Measurements from ENCODE around the gene APOBEC3G. TPM values are rescaled to one million over a fixed set of nuclear protein-coding genes. Genes with fewer than 3 reads are reported as not detected.

The APOBEC3G gene
- total and polyA plus RNA-seq, 2 experiments from 2014 or later = 7.1 to 12.2 TPM

GRCh38 chr22:39120983-39121382, 43.9 kb downstream of the APOBEC3G start:
- Histone ChIP-seq H3K4me1 (ENCODE audit: low read depth) (peaks cover 3% of the 10 kb centered on the region), H3K27ac (no peak overlapping the region)
- no peak for TF ChIP-seq CTCF (IDR thresholded peaks at IDR 0.05; ENCODE audit: low read depth, low read length)

GRCh38 chr22:39122772-39123470, 45.8 kb downstream of the APOBEC3G start:
- TF ChIP-seq CTCF (IDR thresholded peaks at IDR 0.05; ENCODE audit: low read depth, low read length) = no peak
- no peak for DNase-seq (ENCODE audit: low read depth in 1 of 2, low spot score in 1 of 2)
- no peaks in the 10 kb centered on the region for H3K36me3 ChIP-seq
- no peak overlapping the region for H3K4me3 ChIP-seq
- peaks cover 6% of the 10 kb centered on the region for H3K4me1 ChIP-seq (ENCODE audit: low read depth)
- no peak overlapping the region for H3K27ac ChIP-seq
- H3K9me3 ChIP-seq (ENCODE audit: low read depth) = no peaks in the 10 kb centered on the region
- no peaks in the 10 kb centered on the region for H3K27me3 ChIP-seq

More at GRCh38 chr22:39120983-39121382, 43.9 kb downstream of the APOBEC3G start:
- DNase-seq (ENCODE audit: low read depth in 1 of 2, low spot score in 1 of 2) = no peak
- H3K4me3 ChIP-seq = no peak overlapping the region
- H3K9me3 ChIP-seq (ENCODE audit: low read depth) = no peaks in the 10 kb centered on the region
- no peaks in the 10 kb centered on the region for H3K27me3 ChIP-seq
- H3K36me3 ChIP-seq = no peaks in the 10 kb centered on the region

- no peaks in the 10 kb centered on the region for H3K36me3 ChIP-seq
- H3K4me3 ChIP-seq = no peak overlapping the region
- H3K4me1 ChIP-seq (ENCODE audit: low read depth) = peaks cover 6% of the 10 kb centered on the region
- H3K9me3 ChIP-seq (ENCODE audit: low read depth) = no peaks in the 10 kb centered on the region
- H3K27ac ChIP-seq = no peak overlapping the region
- TF ChIP-seq CTCF (IDR thresholded peaks at IDR 0.05; ENCODE audit: low read depth, low read length) = no peak
- H3K27me3 ChIP-seq = no peaks in the 10 kb centered on the region
- peak in 1 of 2 donors; percentile 52 for DNase-seq (ENCODE audit: low read depth in 1 of 2, low spot score in 1 of 2)
These were observed 46.9 kb downstream of the APOBEC3G start for GRCh38 chr22:39123751-39124581.

GRCh38 chr22:39125622-39126021, 48.5 kb downstream of the APOBEC3G start:
- no peak overlapping the region for H3K27ac ChIP-seq
- H3K4me3 ChIP-seq = no peak overlapping the region
- no peak for TF ChIP-seq CTCF (IDR thresholded peaks at IDR 0.05; ENCODE audit: low read depth, low read length)
- H3K27me3 ChIP-seq = no peaks in the 10 kb centered on the region
- H3K36me3 ChIP-seq = no peaks in the 10 kb centered on the region
- H3K4me1 ChIP-seq (ENCODE audit: low read depth) = peaks cover 12% of the 10 kb centered on the region
- DNase-seq (ENCODE audit: low read depth in 1 of 2, low spot score in 1 of 2) = no peak
- no peaks in the 10 kb centered on the region for H3K9me3 ChIP-seq (ENCODE audit: low read depth)

- Histone ChIP-seq H3K27me3 (no peaks in the 10 kb centered on the region), H3K4me1 (ENCODE audit: low read depth) (peaks cover 20% of the 10 kb centered on the region), H3K27ac (no peak overlapping the region), H3K9me3 (ENCODE audit: low read depth) (no peaks in the 10 kb centered on the region), H3K36me3 (no peaks in the 10 kb centered on the region), H3K4me3 (no peak overlapping the region)
- no peak for TF ChIP-seq CTCF (IDR thresholded peaks at IDR 0.05; ENCODE audit: low read depth, low read length)
- no peak for DNase-seq (ENCODE audit: low read depth in 1 of 2, low spot score in 1 of 2)
These were observed 51.4 kb downstream of the APOBEC3G start for GRCh38 chr22:39128508-39128907.
